Upper lobe of left lung (tissue), 4 donors: ENCODE measurements around the gene ITPR1.

Experiments used
- POLR2A ChIP-seq, 4 donors: fragments of 450-650 bp; IDR thresholded peaks; one replicate each; pipeline ENCODE4 v1.5.1; 2016 to 2017; ENCODE audit warnings: antibody characterized with exemption in 4 of 4, mild to moderate bottlenecking in 2 of 4
- POLR2AphosphoS5 ChIP-seq, 2 donors: sonication (generic); formaldehyde crosslinking; IDR thresholded peaks; one replicate each; pipeline ENCODE4 v1.5.1; 2017; ENCODE audit warnings: antibody characterized with exemption in 2 of 2
- TF ChIP-seq, protein P1 (sequence below), 6 experiments: fragments of 450-650 bp in 4 of 6; fragments of 200-600 bp in 2 of 6; sonication (generic) in 2 of 6; IDR thresholded peaks; one replicate each; pipeline ENCODE4 v1.5.1; 2016 to 2019; ENCODE audit warnings: antibody characterized with exemption in 6 of 6

GRCh38 chr3:4773583-4773982 is 280.4 kb downstream of the ITPR1 start:
- TF ChIP-seq POLR2AphosphoS5 (IDR thresholded peaks at IDR 0.05) = no peak
- TF ChIP-seq, protein P1, sequence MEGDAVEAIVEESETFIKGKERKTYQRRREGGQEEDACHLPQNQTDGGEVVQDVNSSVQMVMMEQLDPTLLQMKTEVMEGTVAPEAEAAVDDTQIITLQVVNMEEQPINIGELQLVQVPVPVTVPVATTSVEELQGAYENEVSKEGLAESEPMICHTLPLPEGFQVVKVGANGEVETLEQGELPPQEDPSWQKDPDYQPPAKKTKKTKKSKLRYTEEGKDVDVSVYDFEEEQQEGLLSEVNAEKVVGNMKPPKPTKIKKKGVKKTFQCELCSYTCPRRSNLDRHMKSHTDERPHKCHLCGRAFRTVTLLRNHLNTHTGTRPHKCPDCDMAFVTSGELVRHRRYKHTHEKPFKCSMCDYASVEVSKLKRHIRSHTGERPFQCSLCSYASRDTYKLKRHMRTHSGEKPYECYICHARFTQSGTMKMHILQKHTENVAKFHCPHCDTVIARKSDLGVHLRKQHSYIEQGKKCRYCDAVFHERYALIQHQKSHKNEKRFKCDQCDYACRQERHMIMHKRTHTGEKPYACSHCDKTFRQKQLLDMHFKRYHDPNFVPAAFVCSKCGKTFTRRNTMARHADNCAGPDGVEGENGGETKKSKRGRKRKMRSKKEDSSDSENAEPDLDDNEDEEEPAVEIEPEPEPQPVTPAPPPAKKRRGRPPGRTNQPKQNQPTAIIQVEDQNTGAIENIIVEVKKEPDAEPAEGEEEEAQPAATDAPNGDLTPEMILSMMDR (IDR thresholded peaks at IDR 0.05) = no peak
- no peak for TF ChIP-seq POLR2A (IDR thresholded peaks at IDR 0.05)
